Calu3 (cell line): Measurements from ENCODE around the gene LSP1. TPM values are rescaled to one million over a fixed set of nuclear protein-coding genes. Genes with fewer than 3 reads are reported as not detected.
"Not testable (repeated sequence)": the region's sequence is repeated elsewhere in the genome, so short reads cannot be mapped to it uniquely, and the experiment has no call there.

Experiments used
- BruUV-seq: library from RNA; stranded (reverse); fragments of 400-500 nt; replicated peaks from 2 replicates; lab custom pipeline; 2021; lab: Mats Ljungman, UMichigan
- CTCF ChIA-PET: fragments of 300-600 bp; sonication (Branson Sonifier 250); formaldehyde crosslinking; loops from one replicate; lab custom pipeline; 2022; ENCODE audit warnings: antibody characterized with exemption; lab: Charles Lee
- DNase-seq: peaks from one replicate; pipeline ENCODE4 v3.0.0; 2022
- H3K27ac Mint-ChIP-seq: one replicate; pipeline ENCODE4 v1.8.0; 2022; ENCODE audit warnings: mixed read lengths; ENCODE audit not compliant: unreplicated experiment
- H3K27me3 Mint-ChIP-seq: one replicate; pipeline ENCODE4 v1.8.0; 2022; ENCODE audit warnings: mixed read lengths; ENCODE audit not compliant: unreplicated experiment
- H3K36me3 Mint-ChIP-seq: one replicate; pipeline ENCODE4 v1.8.0; 2022; ENCODE audit warnings: mild to moderate bottlenecking, moderate library complexity, mixed read lengths; ENCODE audit not compliant: insufficient read depth, unreplicated experiment
- H3K4me1 Mint-ChIP-seq: one replicate; pipeline ENCODE4 v1.8.0; 2022; ENCODE audit warnings: mild to moderate bottlenecking, low read depth, mixed read lengths; ENCODE audit not compliant: unreplicated experiment
- H3K4me3 Mint-ChIP-seq: one replicate; pipeline ENCODE4 v1.8.0; 2022; ENCODE audit warnings: mild to moderate bottlenecking, low read depth, moderate library complexity, mixed read lengths; ENCODE audit not compliant: unreplicated experiment
- H3K9me3 Mint-ChIP-seq: one replicate; pipeline ENCODE4 v1.8.0; 2022; ENCODE audit warnings: low read depth, mixed read lengths; ENCODE audit not compliant: unreplicated experiment
- CTCF ChIP-seq: fragments of 200-600 bp; IDR thresholded peaks from one replicate; pipeline ENCODE4 v1.8.0; 2022; ENCODE audit warnings: antibody characterized with exemption; ENCODE audit not compliant: unreplicated experiment
- intact Hi-C: fragments of 100-400 bp; cut with micrococcal nuclease; formaldehyde crosslinking; loops from one replicate; pipeline ENCODE4 v1.10.0; 2022; ENCODE audit not compliant: unreplicated experiment
- total RNA-seq: library from RNA; stranded (reverse); gene quantifications from 2 replicates; pipeline ENCODE4 v1.2.3, GENCODE V29; 2022

Gene LSP1
- total RNA-seq, 1 experiment from 2014 or later = not detected

- no peak for DNase-seq
- intact Hi-C loops = no loop called here
Measured at GRCh38 chr11:1807264-1807995, 45.5 kb upstream of the LSP1 start.

GRCh38 chr11:1810761-1811160, 42.1 kb upstream of the LSP1 start:
- CTCF ChIA-PET = no interaction called here
- no peaks in the 10 kb centered on the region for H3K9me3 Mint-ChIP-seq
- no peak for DNase-seq
- TF ChIP-seq CTCF = no peak
- H3K27ac Mint-ChIP-seq = no peak overlapping the region
- intact Hi-C loops = no loop called here
- H3K4me3 Mint-ChIP-seq = no peak overlapping the region
- BruUV-seq = no TSS peak
- no peaks in the 10 kb centered on the region for H3K4me1 Mint-ChIP-seq
- H3K27me3 Mint-ChIP-seq = no peaks in the 10 kb centered on the region
- no peaks in the 10 kb centered on the region for H3K36me3 Mint-ChIP-seq

More at GRCh38 chr11:1807264-1807995, 45.5 kb upstream of the LSP1 start:
- no peaks in the 10 kb centered on the region for H3K4me1 Mint-ChIP-seq
- no peak overlapping the region for H3K4me3 Mint-ChIP-seq
- no peak for TF ChIP-seq CTCF
- BruUV-seq = no TSS peak
- CTCF ChIA-PET = no interaction called here
- peaks cover 13% of the 10 kb centered on the region for H3K27me3 Mint-ChIP-seq
- no peaks in the 10 kb centered on the region for H3K36me3 Mint-ChIP-seq
- no peaks in the 10 kb centered on the region for H3K9me3 Mint-ChIP-seq
- no peak overlapping the region for H3K27ac Mint-ChIP-seq

- no TSS peak for BruUV-seq
- no peaks in the 10 kb centered on the region for H3K36me3 Mint-ChIP-seq
- no peaks in the 10 kb centered on the region for H3K4me1 Mint-ChIP-seq
- no peak for TF ChIP-seq CTCF
- CTCF ChIA-PET = no interaction called here
- DNase-seq = no peak
- no peak overlapping the region for H3K27ac Mint-ChIP-seq
- H3K27me3 Mint-ChIP-seq = no peaks in the 10 kb centered on the region
- no peaks in the 10 kb centered on the region for H3K9me3 Mint-ChIP-seq
- H3K4me3 Mint-ChIP-seq = no peak overlapping the region
- intact Hi-C loops = no loop called here
Measured at GRCh38 chr11:1812274-1812673, 40.6 kb upstream of the LSP1 start.

- Mint-ChIP-seq H3K4me3 (no peak overlapping the region), H3K9me3 (no peaks in the 10 kb centered on the region), H3K4me1 (no peaks in the 10 kb centered on the region), H3K27ac (no peak overlapping the region), H3K27me3 (no peaks in the 10 kb centered on the region), H3K36me3 (no peaks in the 10 kb centered on the region)
- no peak for TF ChIP-seq CTCF
- DNase-seq = no peak
- intact Hi-C loops = no loop called here
- CTCF ChIA-PET = no interaction called here
- BruUV-seq = no TSS peak
Measured at GRCh38 chr11:1812801-1813200, 40.1 kb upstream of the LSP1 start.

GRCh38 chr11:1813356-1813755, 39.5 kb upstream of the LSP1 start:
- intact Hi-C loops, H3K9me3 Mint-ChIP-seq, H3K27ac Mint-ChIP-seq, H3K4me3 Mint-ChIP-seq, H3K4me1 Mint-ChIP-seq, BruUV-seq, H3K27me3 Mint-ChIP-seq, H3K36me3 Mint-ChIP-seq, CTCF ChIA-PET, DNase-seq: not testable (repeated sequence)
